A673 (cell line): Measurements from ENCODE around the gene CIBAR2. TPM values are rescaled to one million over a fixed set of nuclear protein-coding genes. Genes with fewer than 3 reads are reported as not detected.

Experiments
- BruUV-seq: library from RNA; stranded (reverse); fragments of 400-500 nt; replicated peaks from 2 replicates; lab custom pipeline; 2021; lab: Mats Ljungman, UMichigan
- CTCF ChIA-PET: fragments of 300-600 bp; sonication (Branson Sonifier 250); formaldehyde crosslinking; loops from one replicate; lab custom pipeline; 2022; ENCODE audit warnings: antibody characterized with exemption; lab: Charles Lee
- POLR2A ChIA-PET: fragments of 300-600 bp; sonication (Branson Sonifier 250); formaldehyde crosslinking; loops from one replicate; lab custom pipeline; 2022; ENCODE audit warnings: antibody characterized with exemption; ENCODE audit not compliant: low non-redundant PET; lab: Charles Lee
- DNase-seq: peaks from one replicate; pipeline ENCODE4 v3.0.0-alpha.2; 2015; ENCODE audit warnings: low spot score
- H3K27ac ChIP-seq: fragments of 200-600 bp; sonication (generic); 2 replicates; pipeline ENCODE4 v1.5.1; 2016; ENCODE audit warnings: mixed run types, low read depth, mild to moderate bottlenecking, mixed read lengths, antibody characterized with exemption, low read length; ENCODE audit not compliant: poor library complexity, severe bottlenecking
- H3K27me3 ChIP-seq: fragments of 200-600 bp; sonication (generic); replicated peaks from 2 replicates; pipeline ENCODE4 v1.6.1; 2017; ENCODE audit warnings: mixed run types, low read depth, mild to moderate bottlenecking, mixed read lengths, antibody characterized with exemption, low read length; ENCODE audit not compliant: insufficient read depth, poor library complexity
- H3K36me3 ChIP-seq: fragments of 200-600 bp; sonication (generic); 2 replicates; pipeline ENCODE4 v1.6.1; 2016; ENCODE audit warnings: mixed run types, mild to moderate bottlenecking, mixed read lengths, antibody characterized with exemption, low read length; ENCODE audit not compliant: insufficient read depth, poor library complexity, severe bottlenecking
- H3K4me1 ChIP-seq: fragments of 200-600 bp; sonication (generic); 2 replicates; pipeline ENCODE4 v1.6.1; 2017; ENCODE audit warnings: mixed run types, mild to moderate bottlenecking, mixed read lengths, antibody characterized with exemption, low read length; ENCODE audit not compliant: insufficient read depth, poor library complexity, severe bottlenecking
- H3K4me3 ChIP-seq: fragments of 200-600 bp; sonication (generic); 2 replicates; pipeline ENCODE4 v1.5.1; 2016; ENCODE audit warnings: low read depth, mixed run types, mild to moderate bottlenecking, mixed read lengths, low read length; ENCODE audit not compliant: poor library complexity, severe bottlenecking
- H3K9me3 ChIP-seq: fragments of 200-600 bp; sonication (generic); 2 replicates; pipeline ENCODE4 v1.6.1; 2016; ENCODE audit warnings: mixed run types, low read depth, mild to moderate bottlenecking, mixed read lengths, antibody characterized with exemption, low read length; ENCODE audit not compliant: poor library complexity, severe bottlenecking
- CTCF ChIP-seq: fragments of 300-800, 200-600 bp; sonication (generic); conservative IDR thresholded peaks from 2 replicates; pipeline ENCODE4 v1.5.1; 2017; ENCODE audit warnings: low read depth, mild to moderate bottlenecking, antibody characterized with exemption, low read length, moderate library complexity, mixed read lengths
- EZH2 ChIP-seq: fragments of 200-600 bp; sonication (generic); IDR thresholded peaks from 2 replicates; pipeline ENCODE4 v1.6.1; 2017; ENCODE audit warnings: borderline replicate concordance, low read depth, mild to moderate bottlenecking, mixed read lengths, antibody characterized with exemption, low read length; ENCODE audit not compliant: poor library complexity, severe bottlenecking
- intact Hi-C: fragments of 100-400 bp; cut with micrococcal nuclease; formaldehyde crosslinking; loops from one replicate; pipeline ENCODE4 v1.10.0; 2022; ENCODE audit not compliant: unreplicated experiment
- total RNA-seq: library from RNA; stranded (reverse); gene quantifications from 2 replicates; pipeline ENCODE4 v1.2.3, GENCODE V29; 2021

CIBAR2 gene
- total RNA-seq, 1 experiment from 2014 or later = not detected

- Histone ChIP-seq H3K27ac (no peak overlapping the region), H3K9me3 (no peaks in the 10 kb centered on the region), H3K4me3 (no peak overlapping the region), H3K27me3 (no peaks in the 10 kb centered on the region), H3K4me1 (no peaks in the 10 kb centered on the region), H3K36me3 (no peaks in the 10 kb centered on the region)
- TF ChIP-seq CTCF = no peak
- intact Hi-C loops = no loop called here
- DNase-seq = no peak
- no TSS peak for BruUV-seq
- POLR2A ChIA-PET = no interaction called here
- CTCF ChIA-PET = no interaction called here
Measured at GRCh38 chr16:85107083-85107482, 5.2 kb downstream of the CIBAR2 start.

- Histone ChIP-seq H3K9me3 (no peaks in the 10 kb centered on the region), H3K4me3 (no peak overlapping the region), H3K4me1 (no peaks in the 10 kb centered on the region), H3K36me3 (no peaks in the 10 kb centered on the region), H3K27ac (no peak overlapping the region), H3K27me3 (no peaks in the 10 kb centered on the region)
- BruUV-seq = no TSS peak
- CTCF ChIA-PET = no interaction called here
- no peak for DNase-seq
- TF ChIP-seq EZH2 = no peak
- TF ChIP-seq CTCF = no peak
- intact Hi-C loops = no loop called here
- POLR2A ChIA-PET = no interaction called here
Measured at GRCh38 chr16:85105475-85105874, 6.8 kb downstream of the CIBAR2 start.

- no peaks in the 10 kb centered on the region for H3K36me3 ChIP-seq
- DNase-seq = no peak
- POLR2A ChIA-PET = no interaction called here
- no peak overlapping the region for H3K27ac ChIP-seq
- intact Hi-C loops = no loop called here
- H3K9me3 ChIP-seq = no peaks in the 10 kb centered on the region
- no TSS peak for BruUV-seq
- CTCF ChIA-PET = no interaction called here
- no peaks in the 10 kb centered on the region for H3K27me3 ChIP-seq
- no peaks in the 10 kb centered on the region for H3K4me1 ChIP-seq
- no peak for TF ChIP-seq CTCF
- TF ChIP-seq EZH2 = no peak
- no peak overlapping the region for H3K4me3 ChIP-seq
Measured at GRCh38 chr16:85104821-85105391, 7.4 kb downstream of the CIBAR2 start.
